ENCODE data around the gene SHOC2.

The SHOC2 gene

GRCh38 chr10:110994406-110995086 is 75.1 kb downstream of the SHOC2 start:
- H3K27me3 Mint-ChIP-seq (ENCODE audit: low read depth): no peaks in the 10 kb centered on the region
- H3K4me1 Mint-ChIP-seq: peaks cover 8% of the 10 kb centered on the region
- TF ChIP-seq CTCF (IDR thresholded peaks at IDR 0.05; ENCODE audit: unreplicated experiment in 3 of 3): no peak
- H3K27ac Mint-ChIP-seq: no peak overlapping the region
- peaks cover 25% of the 10 kb centered on the region for H3K36me3 Mint-ChIP-seq (ENCODE audit: low read depth)
- H3K4me3 Mint-ChIP-seq: no peak overlapping the region
- H3K9me3 Mint-ChIP-seq: no peaks in the 10 kb centered on the region

GRCh38 chr10:110995301-110995700 is 75.9 kb downstream of the SHOC2 start:
- Mint-ChIP-seq H3K27ac (no peak overlapping the region), H3K27me3 (ENCODE audit: low read depth) (no peaks in the 10 kb centered on the region), H3K4me1 (peaks cover 8% of the 10 kb centered on the region), H3K9me3 (no peaks in the 10 kb centered on the region), H3K36me3 (ENCODE audit: low read depth) (peaks cover 24% of the 10 kb centered on the region), H3K4me3 (no peak overlapping the region)
- TF ChIP-seq CTCF (IDR thresholded peaks at IDR 0.05; ENCODE audit: unreplicated experiment in 3 of 3): no peak

DNA sequence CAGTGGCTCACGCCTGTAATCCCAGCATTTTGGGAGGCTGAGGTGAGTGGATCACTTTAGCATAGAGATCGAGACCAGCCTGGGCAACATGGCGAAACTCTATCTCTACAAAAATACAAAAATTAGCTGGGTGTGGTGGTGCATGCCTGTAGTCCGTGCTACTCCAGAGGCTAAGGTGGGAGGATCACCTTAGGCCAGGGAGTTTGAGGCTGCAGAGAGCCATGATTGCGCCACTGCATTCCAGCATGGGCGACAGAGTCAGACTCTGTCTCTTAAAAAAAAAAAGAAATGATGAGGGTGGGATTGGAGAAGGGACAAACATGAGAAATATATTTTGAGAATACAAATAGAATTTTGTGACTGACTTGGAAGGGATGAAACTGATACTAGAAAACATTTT is 76.9 kb downstream of the SHOC2 start:
- peaks cover 8% of the 10 kb centered on the region for H3K4me1 Mint-ChIP-seq
- peaks cover 26% of the 10 kb centered on the region for H3K36me3 Mint-ChIP-seq (ENCODE audit: low read depth)
- no peaks in the 10 kb centered on the region for H3K27me3 Mint-ChIP-seq (ENCODE audit: low read depth)
- H3K27ac Mint-ChIP-seq: no peak overlapping the region
- no peak for TF ChIP-seq CTCF (IDR thresholded peaks at IDR 0.05; ENCODE audit: unreplicated experiment in 3 of 3)
- H3K9me3 Mint-ChIP-seq: no peaks in the 10 kb centered on the region
- H3K4me3 Mint-ChIP-seq: no peak overlapping the region

- no peak for TF ChIP-seq CTCF (IDR thresholded peaks at IDR 0.05; ENCODE audit: unreplicated experiment in 3 of 3)
- Mint-ChIP-seq H3K4me1 (no peaks in the 10 kb centered on the region), H3K27me3 (ENCODE audit: low read depth) (no peaks in the 10 kb centered on the region), H3K36me3 (ENCODE audit: low read depth) (peaks cover 51% of the 10 kb centered on the region), H3K9me3 (no peaks in the 10 kb centered on the region), H3K27ac (no peak overlapping the region), H3K4me3 (no peak overlapping the region)
These were observed 84.6 kb downstream of the SHOC2 start for GRCh38 chr10:111004016-111004415.

GRCh38 chr10:111007486-111007885 is 88.1 kb downstream of the SHOC2 start:
- Mint-ChIP-seq H3K27ac (no peak overlapping the region), H3K27me3 (ENCODE audit: low read depth) (no peaks in the 10 kb centered on the region), H3K4me3 (no peak overlapping the region), H3K36me3 (ENCODE audit: low read depth) (peaks cover 39% of the 10 kb centered on the region), H3K9me3 (no peaks in the 10 kb centered on the region), H3K4me1 (no peaks in the 10 kb centered on the region)
- no peak for TF ChIP-seq CTCF (IDR thresholded peaks at IDR 0.05; ENCODE audit: unreplicated experiment in 3 of 3)

DNA sequence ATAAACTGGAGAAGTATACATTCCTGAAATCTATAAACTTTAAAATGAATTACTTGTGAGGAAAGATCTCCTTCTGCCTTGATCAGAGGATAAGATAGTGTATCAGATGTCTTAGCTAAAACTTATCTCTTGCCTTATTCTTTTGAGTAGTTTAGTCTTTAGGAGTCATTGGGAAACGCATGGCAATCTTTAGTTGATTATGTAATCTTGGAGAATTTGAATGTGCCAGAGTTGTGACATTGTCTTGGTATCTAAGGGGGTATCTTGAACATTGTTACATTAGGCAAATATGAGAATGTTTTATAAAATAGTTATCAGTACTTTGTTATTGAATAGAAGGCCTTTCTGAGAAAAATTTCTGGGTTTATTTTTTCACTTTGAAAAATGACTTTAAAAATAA is 95.8 kb downstream of the SHOC2 start:
- Mint-ChIP-seq H3K4me3 (no peak overlapping the region), H3K9me3 (no peaks in the 10 kb centered on the region), H3K27me3 (ENCODE audit: low read depth) (no peaks in the 10 kb centered on the region), H3K27ac (no peak overlapping the region), H3K4me1 (no peaks in the 10 kb centered on the region), H3K36me3 (ENCODE audit: low read depth) (peaks cover 42% of the 10 kb centered on the region)
- TF ChIP-seq CTCF (IDR thresholded peaks at IDR 0.05; ENCODE audit: unreplicated experiment in 3 of 3): no peak

All from nephron (organoid).